Dendritic cell treated with granulocyte-macrophage colony-stimulating factor and Interleukin-4, amounts not matched to agents 40 ng/mL and 50 ng/mL, for 4 days (primary cell): ENCODE data around the gene ALKAL2.

ENCODE experiments used
- H3K27ac Mint-ChIP-seq: one replicate; pipeline ENCODE4 v1.8.0; 2022; ENCODE audit warnings: mild to moderate bottlenecking, mixed read lengths
- H3K27me3 Mint-ChIP-seq: one replicate; pipeline ENCODE4 v1.8.0; 2022; ENCODE audit warnings: mild to moderate bottlenecking, mixed read lengths
- H3K36me3 Mint-ChIP-seq: one replicate; pipeline ENCODE4 v1.8.0; 2022; ENCODE audit warnings: low read depth, mixed read lengths
- H3K4me1 Mint-ChIP-seq: one replicate; pipeline ENCODE4 v1.8.0; 2022; ENCODE audit warnings: low read depth, mixed read lengths
- H3K4me3 Mint-ChIP-seq: one replicate; pipeline ENCODE4 v1.8.0; 2022; ENCODE audit warnings: mild to moderate bottlenecking, moderate library complexity, mixed read lengths
- H3K9me3 Mint-ChIP-seq: one replicate; pipeline ENCODE4 v1.8.0; 2022; ENCODE audit warnings: mixed read lengths
- intact Hi-C: fragments of 100-400 bp; cut with micrococcal nuclease; formaldehyde crosslinking; loops from one replicate; pipeline ENCODE4 v1.15.0; 2022

Gene ALKAL2

DNA sequence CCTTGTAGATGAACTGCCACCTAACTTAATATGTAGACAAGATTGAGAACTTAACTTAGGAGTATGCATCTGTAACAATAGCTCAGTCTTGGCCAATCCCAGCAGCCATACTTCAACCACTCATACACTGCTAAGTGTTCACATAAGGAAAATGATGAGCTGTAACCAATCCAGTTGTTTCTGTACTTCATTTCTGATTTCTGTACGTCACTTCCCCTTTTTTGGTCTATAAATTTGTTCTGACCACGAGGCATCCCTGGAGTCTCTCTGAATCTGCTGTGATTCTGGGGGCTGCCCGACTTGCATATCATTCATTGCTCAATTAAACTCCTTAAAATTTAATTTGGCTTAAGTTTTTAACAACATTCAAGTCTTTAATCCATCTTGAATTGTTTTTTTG is 30.5 kb downstream of the ALKAL2 start:
- H3K27me3 Mint-ChIP-seq, result no peaks in the 10 kb centered on the region
- no peak overlapping the region for H3K4me3 Mint-ChIP-seq
- intact Hi-C loops, result no loop called here
- no peak overlapping the region for H3K27ac Mint-ChIP-seq
- H3K36me3 Mint-ChIP-seq, result no peaks in the 10 kb centered on the region
- no peaks in the 10 kb centered on the region for H3K4me1 Mint-ChIP-seq
- H3K9me3 Mint-ChIP-seq, result peaks cover 21% of the 10 kb centered on the region

DNA sequence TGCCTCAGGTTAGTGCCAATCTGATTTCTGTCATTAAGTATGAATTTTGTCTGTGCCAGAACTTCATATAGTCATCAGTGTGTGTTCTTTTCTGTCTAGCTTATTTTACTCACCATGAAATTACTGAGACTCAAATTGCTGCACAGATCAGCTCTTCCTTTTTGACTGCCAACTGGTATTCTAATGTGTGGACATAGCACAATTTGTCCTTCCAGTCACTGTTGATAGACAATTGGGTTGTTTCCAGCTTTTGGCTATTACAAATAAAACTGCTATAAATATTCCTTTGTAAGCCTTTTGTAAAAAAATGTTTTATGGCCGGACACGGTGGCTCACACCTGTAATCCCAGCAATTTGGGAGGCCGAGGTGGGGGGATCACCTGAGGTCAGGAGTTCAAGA is 31.8 kb downstream of the ALKAL2 start:
- no peaks in the 10 kb centered on the region for H3K36me3 Mint-ChIP-seq
- intact Hi-C loops, result no loop called here
- no peak overlapping the region for H3K4me3 Mint-ChIP-seq
- H3K4me1 Mint-ChIP-seq, result no peaks in the 10 kb centered on the region
- peaks cover 21% of the 10 kb centered on the region for H3K9me3 Mint-ChIP-seq
- H3K27ac Mint-ChIP-seq, result no peak overlapping the region
- no peaks in the 10 kb centered on the region for H3K27me3 Mint-ChIP-seq

DNA sequence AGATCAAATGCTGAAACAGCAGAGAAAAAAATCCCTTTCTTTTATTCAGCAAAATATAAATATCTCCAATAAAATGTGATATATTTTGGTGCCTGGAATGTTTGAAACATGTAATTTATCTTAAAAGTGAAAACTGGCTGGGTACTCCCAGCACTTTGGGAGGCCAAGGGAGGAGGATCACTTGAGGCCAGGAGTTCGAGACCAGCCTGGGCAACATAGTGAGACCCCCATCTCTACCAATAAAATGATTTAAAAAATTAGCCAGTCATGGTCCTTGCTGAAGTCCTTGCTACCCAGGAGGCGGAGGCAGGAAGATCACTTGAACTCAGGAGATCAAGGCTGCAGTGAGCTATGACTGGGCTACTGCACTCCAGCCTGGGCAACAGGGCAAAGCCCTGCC is 32.7 kb downstream of the ALKAL2 start:
- Mint-ChIP-seq H3K36me3 (no peaks in the 10 kb centered on the region), H3K27ac (no peak overlapping the region), H3K4me3 (no peak overlapping the region), H3K27me3 (no peaks in the 10 kb centered on the region), H3K4me1 (no peaks in the 10 kb centered on the region), H3K9me3 (peaks cover 21% of the 10 kb centered on the region)
- intact Hi-C loops, result no loop called here

DNA sequence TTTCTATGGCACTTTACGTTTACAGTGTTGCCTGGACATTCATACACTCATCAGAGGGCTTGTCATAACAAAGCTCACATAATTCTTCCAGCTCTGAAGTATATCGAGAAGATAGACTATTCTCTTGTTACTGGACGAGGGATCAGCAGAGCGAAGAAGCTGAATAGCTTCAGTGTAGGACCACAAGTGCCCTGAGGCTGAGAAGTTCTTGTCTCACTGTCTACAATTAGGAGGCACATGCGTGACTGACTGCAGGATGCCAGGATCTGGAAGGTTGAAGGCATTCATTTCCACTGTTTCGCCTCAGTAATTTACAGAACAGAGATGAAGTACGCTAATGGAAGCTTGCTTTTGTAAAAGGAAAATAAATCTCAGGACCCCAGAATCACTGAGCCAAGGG is 33.6 kb downstream of the ALKAL2 start:
- intact Hi-C loops, result no loop called here
- peaks cover 20% of the 10 kb centered on the region for H3K9me3 Mint-ChIP-seq
- H3K27ac Mint-ChIP-seq, result no peak overlapping the region
- H3K27me3 Mint-ChIP-seq, result no peaks in the 10 kb centered on the region
- no peaks in the 10 kb centered on the region for H3K36me3 Mint-ChIP-seq
- H3K4me1 Mint-ChIP-seq, result no peaks in the 10 kb centered on the region
- H3K4me3 Mint-ChIP-seq, result no peak overlapping the region

GRCh38 chr2:253202-253638 is 34.7 kb downstream of the ALKAL2 start:
- Mint-ChIP-seq H3K27ac (no peak overlapping the region), H3K27me3 (no peaks in the 10 kb centered on the region), H3K4me1 (no peaks in the 10 kb centered on the region), H3K4me3 (no peak overlapping the region), H3K9me3 (peaks cover 10% of the 10 kb centered on the region), H3K36me3 (no peaks in the 10 kb centered on the region)
- intact Hi-C loops, result no loop called here

GRCh38 chr2:252001-252602 is 35.8 kb downstream of the ALKAL2 start:
- Mint-ChIP-seq H3K27ac (no peak overlapping the region), H3K4me3 (no peak overlapping the region), H3K27me3 (no peaks in the 10 kb centered on the region), H3K4me1 (no peaks in the 10 kb centered on the region), H3K36me3 (peaks cover 4% of the 10 kb centered on the region), H3K9me3 (no peaks in the 10 kb centered on the region)
- intact Hi-C loops, result no loop called here

DNA sequence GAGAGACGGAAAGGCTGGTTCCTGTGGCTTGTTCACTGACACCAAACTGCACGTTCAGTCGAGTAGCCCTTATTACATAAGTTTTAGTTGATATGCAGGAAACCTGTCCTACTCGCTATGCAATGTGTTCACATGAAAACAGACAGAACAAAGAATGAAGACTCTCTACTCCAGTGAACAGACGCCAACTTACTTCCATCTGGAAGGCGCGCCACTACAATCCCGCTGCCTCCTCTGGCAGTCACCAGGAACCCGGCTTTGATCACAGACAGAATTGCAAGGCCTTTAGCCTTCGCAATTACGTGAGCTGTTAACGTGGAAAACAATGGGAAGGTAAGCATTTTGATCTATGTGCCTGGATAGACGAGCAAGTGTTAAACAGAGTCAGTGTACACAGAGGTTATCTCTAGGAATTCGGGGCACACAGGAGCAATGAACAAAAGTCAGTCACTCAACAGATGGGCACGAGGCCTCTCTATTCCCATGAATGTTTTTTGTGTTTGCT is 38.3 kb downstream of the ALKAL2 start:
- Mint-ChIP-seq H3K27me3 (no peaks in the 10 kb centered on the region), H3K9me3 (no peaks in the 10 kb centered on the region), H3K4me3 (no peak overlapping the region), H3K27ac (no peak overlapping the region), H3K36me3 (peaks cover 11% of the 10 kb centered on the region), H3K4me1 (no peaks in the 10 kb centered on the region)
- intact Hi-C loops, result loop anchor here (5.0 kb wide), 1 partner anchor 43 kb away; no protein-coding TSS in a partner anchor

DNA sequence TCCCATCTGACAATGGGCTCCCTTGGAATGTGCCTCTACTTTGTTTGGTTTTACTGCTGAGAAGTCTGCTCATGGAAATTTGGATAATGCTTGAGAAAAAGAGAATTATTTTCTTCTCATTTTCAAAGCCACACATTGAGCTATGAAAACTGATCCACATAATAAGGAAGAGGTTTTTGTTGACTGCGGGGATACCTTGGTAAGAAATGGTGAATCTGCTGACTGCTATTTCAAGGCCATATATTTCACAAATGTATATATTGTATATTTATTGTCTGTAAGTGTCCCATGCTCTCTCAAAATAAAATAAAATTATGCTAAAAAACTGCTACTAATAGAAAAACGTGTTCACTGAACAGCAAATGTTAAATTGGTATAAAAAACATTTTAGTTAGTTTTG is 39.2 kb downstream of the ALKAL2 start:
- Mint-ChIP-seq H3K4me1 (no peaks in the 10 kb centered on the region), H3K27me3 (no peaks in the 10 kb centered on the region), H3K36me3 (peaks cover 20% of the 10 kb centered on the region), H3K9me3 (no peaks in the 10 kb centered on the region), H3K27ac (no peak overlapping the region), H3K4me3 (no peak overlapping the region)
- intact Hi-C loops, result loop anchor here (5.0 kb wide), 1 partner anchor 44 kb away; no protein-coding TSS in a partner anchor

GRCh38 chr2:246489-247144 is 41.3 kb downstream of the ALKAL2 start:
- H3K36me3 Mint-ChIP-seq, result peaks cover 30% of the 10 kb centered on the region
- no peak overlapping the region for H3K4me3 Mint-ChIP-seq
- H3K9me3 Mint-ChIP-seq, result no peaks in the 10 kb centered on the region
- no peaks in the 10 kb centered on the region for H3K4me1 Mint-ChIP-seq
- intact Hi-C loops, result loop anchor here (2.0 to 5.0 kb wide), 2 partner anchors 46 to 390 kb away; no protein-coding TSS in a partner anchor
- H3K27ac Mint-ChIP-seq, result no peak overlapping the region
- no peaks in the 10 kb centered on the region for H3K27me3 Mint-ChIP-seq

GRCh38 chr2:244547-244946 is 43.3 kb downstream of the ALKAL2 start:
- intact Hi-C loops, result no loop called here
- no peak overlapping the region for H3K4me3 Mint-ChIP-seq
- no peaks in the 10 kb centered on the region for H3K9me3 Mint-ChIP-seq
- peaks cover 49% of the 10 kb centered on the region for H3K36me3 Mint-ChIP-seq
- H3K27ac Mint-ChIP-seq, result no peak overlapping the region
- H3K4me1 Mint-ChIP-seq, result no peaks in the 10 kb centered on the region
- no peaks in the 10 kb centered on the region for H3K27me3 Mint-ChIP-seq

- Mint-ChIP-seq H3K36me3 (peaks cover 41% of the 10 kb centered on the region), H3K27ac (no peak overlapping the region), H3K4me3 (no peak overlapping the region), H3K9me3 (no peaks in the 10 kb centered on the region), H3K4me1 (no peaks in the 10 kb centered on the region), H3K27me3 (no peaks in the 10 kb centered on the region)
- intact Hi-C loops, result no loop called here
These were observed 49.0 kb downstream of the ALKAL2 start for GRCh38 chr2:238869-239268.

GRCh38 chr2:238431-238830 is 49.5 kb downstream of the ALKAL2 start:
- no peak overlapping the region for H3K27ac Mint-ChIP-seq
- H3K27me3 Mint-ChIP-seq, result no peaks in the 10 kb centered on the region
- no peaks in the 10 kb centered on the region for H3K9me3 Mint-ChIP-seq
- no peak overlapping the region for H3K4me3 Mint-ChIP-seq
- intact Hi-C loops, result no loop called here
- peaks cover 39% of the 10 kb centered on the region for H3K36me3 Mint-ChIP-seq
- H3K4me1 Mint-ChIP-seq, result no peaks in the 10 kb centered on the region

GRCh38 chr2:237878-238277 is 50.0 kb downstream of the ALKAL2 start:
- Mint-ChIP-seq H3K4me3 (no peak overlapping the region), H3K27ac (no peak overlapping the region)

GRCh38 chr2:236993-237539 is 50.8 kb downstream of the ALKAL2 start:
- Mint-ChIP-seq H3K4me3 (no peak overlapping the region), H3K27me3 (no peaks in the 10 kb centered on the region), H3K36me3 (peaks cover 41% of the 10 kb centered on the region), H3K9me3 (no peaks in the 10 kb centered on the region), H3K27ac (no peak overlapping the region), H3K4me1 (no peaks in the 10 kb centered on the region)
- intact Hi-C loops, result no loop called here

More at GRCh38 chr2:237878-238277, 50.0 kb downstream of the ALKAL2 start:
- Mint-ChIP-seq H3K9me3 (no peaks in the 10 kb centered on the region), H3K27me3 (no peaks in the 10 kb centered on the region), H3K36me3 (peaks cover 38% of the 10 kb centered on the region), H3K4me1 (no peaks in the 10 kb centered on the region)
- intact Hi-C loops, result no loop called here
